Measurements from ENCODE around the gene MYO15B.

DNA sequence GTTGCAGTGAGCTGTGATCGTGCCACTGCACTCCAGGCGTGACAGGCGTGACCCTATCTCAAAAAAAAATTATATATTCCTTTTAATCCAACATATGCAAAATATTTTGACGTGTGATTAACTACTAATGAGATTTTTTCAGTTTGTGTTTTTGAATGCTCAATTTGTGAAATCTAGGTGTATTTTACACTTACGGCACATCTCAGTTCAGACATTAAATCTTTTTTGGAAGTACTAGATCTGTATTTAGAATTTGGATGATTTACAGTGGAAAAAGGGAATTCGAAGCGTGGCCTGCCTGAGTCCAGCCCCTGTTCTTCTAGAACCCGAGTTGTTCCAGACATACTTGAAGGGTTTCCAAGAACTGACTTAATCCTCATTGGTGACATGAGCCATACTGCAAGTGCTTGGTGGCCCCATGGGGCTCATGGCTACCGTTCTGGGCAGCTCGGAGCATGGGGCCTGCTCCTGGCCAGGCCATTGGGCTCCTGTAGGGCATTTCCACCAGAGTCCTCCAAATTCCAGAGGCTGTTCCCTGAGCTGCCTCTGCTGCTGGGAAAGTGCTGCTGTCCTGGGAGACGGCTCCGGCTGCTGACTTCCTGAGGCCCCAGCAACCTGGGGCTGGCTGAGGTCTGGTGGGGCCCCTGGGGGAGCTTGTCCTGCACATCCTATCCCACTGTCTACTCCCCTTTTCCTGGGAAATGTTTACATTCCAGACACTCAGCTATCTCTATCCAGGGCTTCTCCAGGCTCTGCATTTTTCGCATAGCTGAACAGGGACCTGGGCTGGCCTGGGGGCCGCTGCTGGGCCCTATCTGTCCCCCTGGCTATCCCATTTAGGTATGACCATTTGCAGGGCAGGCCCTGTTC is 34.9 kb upstream of the MYO15B start:
- TF ChIP-seq SP1 (IDR thresholded peaks at IDR 0.05; ENCODE audit: low read depth) (no peak), CEBPB (IDR thresholded peaks at IDR 0.05; ENCODE audit: low read depth) (no peak), EZH2 (IDR thresholded peaks at IDR 0.05) (no peak), ZNF274 (IDR thresholded peaks at IDR 0.05; ENCODE audit: low read depth, low read length) (no peak), FOSL1 (IDR thresholded peaks at IDR 0.05; ENCODE audit: low read depth) (no peak)
- TF ChIP-seq, protein P1, sequence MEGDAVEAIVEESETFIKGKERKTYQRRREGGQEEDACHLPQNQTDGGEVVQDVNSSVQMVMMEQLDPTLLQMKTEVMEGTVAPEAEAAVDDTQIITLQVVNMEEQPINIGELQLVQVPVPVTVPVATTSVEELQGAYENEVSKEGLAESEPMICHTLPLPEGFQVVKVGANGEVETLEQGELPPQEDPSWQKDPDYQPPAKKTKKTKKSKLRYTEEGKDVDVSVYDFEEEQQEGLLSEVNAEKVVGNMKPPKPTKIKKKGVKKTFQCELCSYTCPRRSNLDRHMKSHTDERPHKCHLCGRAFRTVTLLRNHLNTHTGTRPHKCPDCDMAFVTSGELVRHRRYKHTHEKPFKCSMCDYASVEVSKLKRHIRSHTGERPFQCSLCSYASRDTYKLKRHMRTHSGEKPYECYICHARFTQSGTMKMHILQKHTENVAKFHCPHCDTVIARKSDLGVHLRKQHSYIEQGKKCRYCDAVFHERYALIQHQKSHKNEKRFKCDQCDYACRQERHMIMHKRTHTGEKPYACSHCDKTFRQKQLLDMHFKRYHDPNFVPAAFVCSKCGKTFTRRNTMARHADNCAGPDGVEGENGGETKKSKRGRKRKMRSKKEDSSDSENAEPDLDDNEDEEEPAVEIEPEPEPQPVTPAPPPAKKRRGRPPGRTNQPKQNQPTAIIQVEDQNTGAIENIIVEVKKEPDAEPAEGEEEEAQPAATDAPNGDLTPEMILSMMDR (IDR thresholded peaks at IDR 0.05 in 2 of 3, conservative IDR thresholded peaks at IDR 0.05 in 1 of 3; ENCODE audit: borderline replicate concordance in 1 of 3, insufficient read depth in 1 of 3, low read depth in 2 of 3, low read length in 2 of 3) = no peak
- TF ChIP-seq, protein P2, sequence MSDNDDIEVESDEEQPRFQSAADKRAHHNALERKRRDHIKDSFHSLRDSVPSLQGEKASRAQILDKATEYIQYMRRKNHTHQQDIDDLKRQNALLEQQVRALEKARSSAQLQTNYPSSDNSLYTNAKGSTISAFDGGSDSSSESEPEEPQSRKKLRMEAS (IDR thresholded peaks at IDR 0.05) = no peak

All from HCT116 (cell line).